ENCODE results near the gene SERPINB1. TPM values are rescaled to one million over a fixed set of nuclear protein-coding genes. Genes with fewer than 3 reads are reported as not detected.

The SERPINB1 gene
- total RNA-seq, 2 donors from 2014 or later: 30.6 to 38.5 TPM

DNA sequence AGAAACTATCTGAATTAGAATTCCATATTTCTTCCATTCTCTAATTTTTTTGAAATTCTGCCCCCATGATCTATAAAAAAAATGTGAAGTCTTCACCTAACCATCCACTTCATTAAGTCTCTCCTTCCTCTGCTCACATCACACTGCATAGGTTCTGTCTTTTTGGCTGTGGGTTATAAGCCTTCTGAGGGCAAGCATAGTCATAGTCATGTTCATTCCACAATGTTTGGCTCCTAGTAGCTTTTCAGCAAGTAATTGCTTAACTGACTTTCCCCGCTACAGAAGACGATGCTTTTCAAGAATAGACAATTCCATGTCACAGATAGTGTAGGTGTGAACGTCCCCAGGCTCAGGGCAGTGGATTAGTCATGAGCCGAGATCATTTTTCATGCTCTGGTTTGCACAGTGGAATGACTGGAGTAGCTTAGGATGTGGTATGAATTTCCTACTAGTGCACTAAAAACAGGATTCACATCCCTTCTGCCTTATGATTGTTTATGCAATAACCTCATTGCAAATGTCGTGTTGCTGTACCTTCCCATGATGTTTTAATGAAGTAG, 47.4 kb downstream of the SERPINB1 start:
- Histone ChIP-seq H3K9ac (ENCODE audit: extremely low read depth, low read length, poor library complexity, severe bottlenecking) (no peak overlapping the region), H3K9me3 (ENCODE audit: control insufficient read depth, low read length) (no peaks in the 10 kb centered on the region), H3K27ac (ENCODE audit: low read depth, low read length) (no peak overlapping the region), H3K36me3 (ENCODE audit: control insufficient read depth, insufficient read depth, low read length) (no peaks in the 10 kb centered on the region), H3K4me1 (ENCODE audit: control insufficient read depth, insufficient read depth, low read length) (no peaks in the 10 kb centered on the region), H3K4me3 (ENCODE audit: low read length) (no peak overlapping the region), H3K27me3 (ENCODE audit: control insufficient read depth, insufficient read depth, low read length, poor library complexity, severe bottlenecking) (no peaks in the 10 kb centered on the region)
- Mint-ChIP-seq H3K9me3 (no peaks in the 10 kb centered on the region), H3K36me3 (ENCODE audit: low read depth) (peaks cover under 1% of the 10 kb centered on the region), H3K27ac (no peak overlapping the region), H3K4me3 (no peak overlapping the region), H3K4me1 (peaks cover 8% of the 10 kb centered on the region), H3K27me3 (ENCODE audit: insufficient read depth) (no peaks in the 10 kb centered on the region)
- DNase-seq: no peak
- WGBS, 2 experiments (ENCODE audit: insufficient coverage in 1 of 2, insufficient read length in 1 of 2): 90 to 95% methylated on average over 2 to 5 of the region's 5 CpGs
- TF ChIP-seq, protein P1, sequence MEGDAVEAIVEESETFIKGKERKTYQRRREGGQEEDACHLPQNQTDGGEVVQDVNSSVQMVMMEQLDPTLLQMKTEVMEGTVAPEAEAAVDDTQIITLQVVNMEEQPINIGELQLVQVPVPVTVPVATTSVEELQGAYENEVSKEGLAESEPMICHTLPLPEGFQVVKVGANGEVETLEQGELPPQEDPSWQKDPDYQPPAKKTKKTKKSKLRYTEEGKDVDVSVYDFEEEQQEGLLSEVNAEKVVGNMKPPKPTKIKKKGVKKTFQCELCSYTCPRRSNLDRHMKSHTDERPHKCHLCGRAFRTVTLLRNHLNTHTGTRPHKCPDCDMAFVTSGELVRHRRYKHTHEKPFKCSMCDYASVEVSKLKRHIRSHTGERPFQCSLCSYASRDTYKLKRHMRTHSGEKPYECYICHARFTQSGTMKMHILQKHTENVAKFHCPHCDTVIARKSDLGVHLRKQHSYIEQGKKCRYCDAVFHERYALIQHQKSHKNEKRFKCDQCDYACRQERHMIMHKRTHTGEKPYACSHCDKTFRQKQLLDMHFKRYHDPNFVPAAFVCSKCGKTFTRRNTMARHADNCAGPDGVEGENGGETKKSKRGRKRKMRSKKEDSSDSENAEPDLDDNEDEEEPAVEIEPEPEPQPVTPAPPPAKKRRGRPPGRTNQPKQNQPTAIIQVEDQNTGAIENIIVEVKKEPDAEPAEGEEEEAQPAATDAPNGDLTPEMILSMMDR (conservative IDR thresholded peaks at IDR 0.05): no peak

DNA sequence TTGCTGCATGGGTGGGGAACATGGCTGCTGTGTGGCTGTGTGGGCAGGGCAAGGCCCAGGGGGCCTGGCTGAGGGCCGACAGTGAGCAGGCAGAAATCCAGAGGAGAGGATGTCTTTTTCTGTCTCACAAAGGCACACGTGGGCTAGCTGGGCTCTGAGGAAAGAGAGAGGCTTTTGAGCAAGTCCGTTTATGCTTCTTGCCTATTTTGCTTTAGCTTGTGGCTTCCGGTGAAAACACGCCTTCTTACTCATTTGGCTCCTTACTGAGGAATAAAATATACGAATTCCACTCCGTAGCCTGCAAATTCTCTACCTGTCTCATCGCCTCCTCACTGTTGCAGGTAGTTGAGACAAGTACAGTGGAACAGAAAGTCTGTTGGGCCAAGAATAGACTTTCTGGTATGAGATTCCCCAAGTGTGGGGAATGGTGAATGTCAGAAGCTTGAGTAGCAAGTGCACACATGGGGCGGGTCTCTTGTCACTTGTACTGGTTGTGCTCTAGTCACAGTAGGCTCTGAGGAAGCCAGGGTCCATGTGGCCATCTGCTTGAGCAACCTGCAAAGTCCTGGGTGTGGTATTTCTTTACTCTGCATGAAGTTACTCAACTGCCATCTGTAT, 48.0 kb downstream of the SERPINB1 start:
- no peak overlapping the region for H3K9ac ChIP-seq (ENCODE audit: extremely low read depth, low read length, poor library complexity, severe bottlenecking)
- Mint-ChIP-seq H3K4me3 (no peak overlapping the region), H3K27me3 (ENCODE audit: insufficient read depth) (no peaks in the 10 kb centered on the region), H3K36me3 (ENCODE audit: low read depth) (peaks cover 5% of the 10 kb centered on the region), H3K27ac (no peak overlapping the region), H3K4me1 (peaks cover 8% of the 10 kb centered on the region), H3K9me3 (no peaks in the 10 kb centered on the region)
- H3K4me1 ChIP-seq (ENCODE audit: control insufficient read depth, insufficient read depth, low read length): no peaks in the 10 kb centered on the region
- no peaks in the 10 kb centered on the region for H3K9me3 ChIP-seq (ENCODE audit: control insufficient read depth, low read length)
- no peak for DNase-seq
- TF ChIP-seq, protein P1 (conservative IDR thresholded peaks at IDR 0.05): no peak
- 88 to 89% methylated on average over 8 to 9 of the region's 9 CpGs for WGBS, 2 experiments (ENCODE audit: insufficient coverage in 1 of 2, insufficient read length in 1 of 2)
- no peaks in the 10 kb centered on the region for H3K36me3 ChIP-seq (ENCODE audit: control insufficient read depth, insufficient read depth, low read length)
- no peak overlapping the region for H3K4me3 ChIP-seq (ENCODE audit: low read length)
- H3K27ac ChIP-seq (ENCODE audit: low read depth, low read length): no peak overlapping the region
- no peaks in the 10 kb centered on the region for H3K27me3 ChIP-seq (ENCODE audit: control insufficient read depth, insufficient read depth, low read length, poor library complexity, severe bottlenecking)

DNA sequence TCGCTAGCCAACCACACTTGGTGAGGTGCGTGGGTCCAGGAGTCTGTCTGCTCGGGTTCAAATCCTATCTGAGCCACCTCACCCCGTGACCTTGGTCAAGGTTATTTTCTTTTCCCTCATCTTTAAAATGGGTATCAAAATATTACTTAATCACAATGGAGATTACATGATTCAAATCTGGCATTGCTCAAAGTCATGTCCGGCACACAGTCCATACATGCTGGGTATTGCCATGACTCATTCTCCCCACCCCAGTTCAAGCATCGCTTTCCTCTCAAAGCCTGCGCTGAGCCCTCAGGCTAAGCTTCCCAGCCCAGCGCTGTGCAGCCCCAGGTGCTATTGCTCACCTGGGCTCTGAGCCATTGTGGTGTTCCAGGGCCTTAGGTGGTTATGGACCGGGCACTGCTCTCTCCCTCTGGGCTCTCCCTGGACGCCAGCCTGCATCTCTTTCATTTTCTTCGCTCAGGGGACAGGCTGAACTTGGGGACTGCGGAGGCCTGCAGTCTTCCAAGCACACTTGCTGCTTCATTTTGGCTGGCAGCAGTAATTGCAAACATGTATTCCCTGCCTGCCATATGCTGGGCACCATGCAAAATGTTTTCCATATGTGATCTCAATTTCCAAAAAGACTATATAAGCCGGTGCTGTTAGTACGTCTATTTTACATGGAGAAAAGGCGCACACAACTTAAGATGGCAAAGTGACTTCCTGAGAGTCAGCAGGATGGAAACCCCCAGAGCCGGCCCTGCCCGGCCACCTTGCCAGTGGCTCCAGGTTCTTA, 49.1 kb downstream of the SERPINB1 start:
- no peaks in the 10 kb centered on the region for H3K4me1 ChIP-seq (ENCODE audit: control insufficient read depth, insufficient read depth, low read length)
- Mint-ChIP-seq H3K4me1 (peaks cover 8% of the 10 kb centered on the region), H3K9me3 (no peaks in the 10 kb centered on the region), H3K36me3 (ENCODE audit: low read depth) (peaks cover 10% of the 10 kb centered on the region), H3K4me3 (no peak overlapping the region), H3K27ac (no peak overlapping the region), H3K27me3 (ENCODE audit: insufficient read depth) (no peaks in the 10 kb centered on the region)
- H3K9me3 ChIP-seq (ENCODE audit: control insufficient read depth, low read length): no peaks in the 10 kb centered on the region
- WGBS, 2 experiments (ENCODE audit: insufficient coverage in 1 of 2, insufficient read length in 1 of 2): 95 to 99% methylated on average over 12 to 17 of the region's 17 CpGs
- peaks cover 7% of the 10 kb centered on the region for H3K36me3 ChIP-seq (ENCODE audit: control insufficient read depth, insufficient read depth, low read length)
- no peak overlapping the region for H3K9ac ChIP-seq (ENCODE audit: extremely low read depth, low read length, poor library complexity, severe bottlenecking)
- H3K4me3 ChIP-seq (ENCODE audit: low read length): no peak overlapping the region
- DNase-seq: no peak
- H3K27ac ChIP-seq (ENCODE audit: low read depth, low read length): no peak overlapping the region
- H3K27me3 ChIP-seq (ENCODE audit: control insufficient read depth, insufficient read depth, low read length, poor library complexity, severe bottlenecking): no peaks in the 10 kb centered on the region
- TF ChIP-seq, protein P1 (conservative IDR thresholded peaks at IDR 0.05): no peak
